Progenitor cell of endocrine pancreas (in vitro differentiated cells): ENCODE measurements around the gene DCLRE1C. TPM values are rescaled to one million over a fixed set of nuclear protein-coding genes. Genes with fewer than 3 reads are reported as not detected.

Source experiments
- DNase-seq: peaks from one replicate; pipeline ENCODE4 v3.0.0; 2021; ENCODE audit warnings: low spot score; ENCODE audit not compliant: unreplicated experiment
- H3K27ac Mint-ChIP-seq: 2 replicates; pipeline ENCODE4 v1.8.0; 2021; ENCODE audit warnings: mild to moderate bottlenecking, moderate library complexity, mixed read lengths
- H3K27me3 Mint-ChIP-seq: 2 replicates; pipeline ENCODE4 v1.8.0; 2021; ENCODE audit warnings: mixed read lengths
- H3K36me3 Mint-ChIP-seq: 2 replicates; pipeline ENCODE4 v1.8.0; 2022; ENCODE audit warnings: mixed read lengths; ENCODE audit not compliant: insufficient read depth
- H3K4me1 Mint-ChIP-seq: 2 replicates; pipeline ENCODE4 v1.8.0; 2021; ENCODE audit warnings: low read depth, mixed read lengths
- H3K4me3 Mint-ChIP-seq: 2 replicates; pipeline ENCODE4 v1.8.0; 2021; ENCODE audit warnings: low read depth, mild to moderate bottlenecking, moderate library complexity, mixed read lengths
- H3K9me3 Mint-ChIP-seq: 2 replicates; pipeline ENCODE4 v1.8.0; 2021; ENCODE audit warnings: low read depth, mixed read lengths
- CTCF ChIP-seq: fragments of 200-600 bp; sonication (generic); IDR thresholded peaks from one replicate; pipeline ENCODE4 v1.5.0; 2021; ENCODE audit warnings: antibody characterized with exemption, mild to moderate bottlenecking; ENCODE audit not compliant: unreplicated experiment
- total RNA-seq: library from RNA; stranded (reverse); gene quantifications from 2 replicates; pipeline ENCODE4 v1.2.1, GENCODE V29; 2021

DCLRE1C gene
- total RNA-seq, 1 donor from 2014 or later: 13.5 TPM

GRCh38 chr10:14959221-14960057 is 5.5 kb upstream of the DCLRE1C start, which contains the start of gene MEIG1:
MEIG1 (plus strand) TSS chr10:14959388; CDS start chr10:14966469, 7,081 bp downstream.
- Mint-ChIP-seq H3K9me3 (no peaks in the 10 kb centered on the region), H3K27me3 (no peaks in the 10 kb centered on the region), H3K4me3 (peak within 1 kb of the TSS; percentile 95), H3K27ac (peak within 1 kb of the TSS; percentile 98), H3K36me3 (no peaks in the 10 kb centered on the region), H3K4me1 (peaks cover 5% of the 10 kb centered on the region)
- DNase-seq: peak; percentile 99
- TF ChIP-seq CTCF: no peak

- TF ChIP-seq CTCF: no peak
- no peaks in the 10 kb centered on the region for H3K9me3 Mint-ChIP-seq
- no peak for DNase-seq
- H3K36me3 Mint-ChIP-seq: no peaks in the 10 kb centered on the region
- no peaks in the 10 kb centered on the region for H3K27me3 Mint-ChIP-seq
- H3K4me3 Mint-ChIP-seq: peak overlapping the region; percentile 95
- peak overlapping the region; percentile 98 for H3K27ac Mint-ChIP-seq
- peaks cover 7% of the 10 kb centered on the region for H3K4me1 Mint-ChIP-seq
Observed at GRCh38 chr10:14958872-14959220, 5.0 kb upstream of the DCLRE1C start.

- Mint-ChIP-seq H3K9me3 (no peaks in the 10 kb centered on the region), H3K4me1 (peaks cover 15% of the 10 kb centered on the region), H3K27me3 (no peaks in the 10 kb centered on the region), H3K27ac (peak overlapping the region; percentile 94), H3K4me3 (peak overlapping the region; percentile 91), H3K36me3 (no peaks in the 10 kb centered on the region)
- no peak for DNase-seq
- TF ChIP-seq CTCF: no peak
Observed at GRCh38 chr10:14954934-14955333, 1.0 kb upstream of the DCLRE1C start.

- Mint-ChIP-seq H3K36me3 (no peaks in the 10 kb centered on the region), H3K4me3 (peak overlapping the region; percentile 91), H3K4me1 (peaks cover 13% of the 10 kb centered on the region), H3K9me3 (no peaks in the 10 kb centered on the region), H3K27ac (peak overlapping the region; percentile 94), H3K27me3 (no peaks in the 10 kb centered on the region)
- no peak for DNase-seq
- peak; percentile 22 for TF ChIP-seq CTCF
Observed at GRCh38 chr10:14953424-14954000, 384 bp downstream of the DCLRE1C start.

- no peak for DNase-seq
Observed at GRCh38 chr10:14952851-14953423, 959 bp downstream of the DCLRE1C start.

More at GRCh38 chr10:14952851-14953423, 959 bp downstream of the DCLRE1C start:
- Mint-ChIP-seq H3K4me1 (peaks cover 13% of the 10 kb centered on the region), H3K9me3 (no peaks in the 10 kb centered on the region), H3K27ac (peak overlapping the region; percentile 94), H3K36me3 (no peaks in the 10 kb centered on the region), H3K4me3 (peak overlapping the region; percentile 91), H3K27me3 (no peaks in the 10 kb centered on the region)
- no peak for TF ChIP-seq CTCF
